Osteocyte (in vitro differentiated cells): Measurements from ENCODE around the gene PDS5A. TPM values are rescaled to one million over a fixed set of nuclear protein-coding genes. Genes with fewer than 3 reads are reported as not detected.

Experiments
- DNase-seq: peaks from one replicate; pipeline ENCODE4 v3.0.0; 2021; ENCODE audit warnings: mixed read lengths; ENCODE audit not compliant: unreplicated experiment; ENCODE audit errors: extremely low spot score
- H3K27ac Mint-ChIP-seq: one replicate; pipeline ENCODE4 v1.8.0; 2021; ENCODE audit warnings: mild to moderate bottlenecking, mixed read lengths; ENCODE audit not compliant: unreplicated experiment
- H3K27me3 Mint-ChIP-seq: one replicate; pipeline ENCODE4 v1.8.0; 2021; ENCODE audit warnings: mixed read lengths; ENCODE audit not compliant: unreplicated experiment
- H3K36me3 Mint-ChIP-seq: one replicate; pipeline ENCODE4 v1.8.0; 2021; ENCODE audit warnings: mixed read lengths; ENCODE audit not compliant: unreplicated experiment
- H3K4me1 Mint-ChIP-seq: one replicate; pipeline ENCODE4 v1.8.0; 2021; ENCODE audit warnings: mixed read lengths; ENCODE audit not compliant: unreplicated experiment
- H3K4me3 Mint-ChIP-seq: one replicate; pipeline ENCODE4 v1.8.0; 2021; ENCODE audit warnings: mild to moderate bottlenecking, moderate library complexity, mixed read lengths; ENCODE audit not compliant: unreplicated experiment
- H3K9me3 Mint-ChIP-seq: one replicate; pipeline ENCODE4 v1.8.0; 2021; ENCODE audit warnings: mixed read lengths; ENCODE audit not compliant: unreplicated experiment
- total RNA-seq: library from RNA; stranded (reverse); gene quantifications from 2 replicates; pipeline ENCODE4 v1.2.1, GENCODE V29; 2021
- TF ChIP-seq, protein P1 (sequence below): fragments of 200-600 bp; sonication (generic); IDR thresholded peaks from 2 replicates; pipeline ENCODE4 v1.5.0; 2021; ENCODE audit warnings: antibody characterized with exemption, mild to moderate bottlenecking, moderate library complexity

The PDS5A gene
- total RNA-seq, 1 donor from 2014 or later: 72.8 TPM

DNA sequence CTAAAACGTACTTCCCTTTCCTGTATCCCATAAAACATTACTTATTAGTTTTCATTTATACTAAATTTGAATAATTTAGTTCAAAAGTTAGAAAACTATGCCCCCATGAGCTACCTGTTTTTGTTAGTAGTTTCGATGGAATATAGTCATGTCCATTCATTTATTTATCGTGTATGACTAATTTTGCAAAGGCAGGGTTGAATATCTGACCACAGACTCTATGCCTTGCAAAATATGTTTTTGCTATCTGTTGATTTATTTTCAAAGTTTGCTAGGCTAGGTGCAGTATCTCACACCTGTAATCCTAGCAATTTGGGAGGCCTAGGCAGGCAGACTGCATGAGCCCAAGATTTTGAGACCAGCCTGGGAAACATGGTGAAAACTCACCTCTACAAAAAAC, 78.4 kb downstream of the PDS5A start:
- Mint-ChIP-seq H3K4me3 (no peak overlapping the region), H3K27ac (no peak overlapping the region), H3K9me3 (no peaks in the 10 kb centered on the region), H3K27me3 (no peaks in the 10 kb centered on the region), H3K36me3 (peaks cover 39% of the 10 kb centered on the region), H3K4me1 (no peaks in the 10 kb centered on the region)
- TF ChIP-seq, protein P1, sequence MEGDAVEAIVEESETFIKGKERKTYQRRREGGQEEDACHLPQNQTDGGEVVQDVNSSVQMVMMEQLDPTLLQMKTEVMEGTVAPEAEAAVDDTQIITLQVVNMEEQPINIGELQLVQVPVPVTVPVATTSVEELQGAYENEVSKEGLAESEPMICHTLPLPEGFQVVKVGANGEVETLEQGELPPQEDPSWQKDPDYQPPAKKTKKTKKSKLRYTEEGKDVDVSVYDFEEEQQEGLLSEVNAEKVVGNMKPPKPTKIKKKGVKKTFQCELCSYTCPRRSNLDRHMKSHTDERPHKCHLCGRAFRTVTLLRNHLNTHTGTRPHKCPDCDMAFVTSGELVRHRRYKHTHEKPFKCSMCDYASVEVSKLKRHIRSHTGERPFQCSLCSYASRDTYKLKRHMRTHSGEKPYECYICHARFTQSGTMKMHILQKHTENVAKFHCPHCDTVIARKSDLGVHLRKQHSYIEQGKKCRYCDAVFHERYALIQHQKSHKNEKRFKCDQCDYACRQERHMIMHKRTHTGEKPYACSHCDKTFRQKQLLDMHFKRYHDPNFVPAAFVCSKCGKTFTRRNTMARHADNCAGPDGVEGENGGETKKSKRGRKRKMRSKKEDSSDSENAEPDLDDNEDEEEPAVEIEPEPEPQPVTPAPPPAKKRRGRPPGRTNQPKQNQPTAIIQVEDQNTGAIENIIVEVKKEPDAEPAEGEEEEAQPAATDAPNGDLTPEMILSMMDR: no peak
- DNase-seq: no peak

DNA sequence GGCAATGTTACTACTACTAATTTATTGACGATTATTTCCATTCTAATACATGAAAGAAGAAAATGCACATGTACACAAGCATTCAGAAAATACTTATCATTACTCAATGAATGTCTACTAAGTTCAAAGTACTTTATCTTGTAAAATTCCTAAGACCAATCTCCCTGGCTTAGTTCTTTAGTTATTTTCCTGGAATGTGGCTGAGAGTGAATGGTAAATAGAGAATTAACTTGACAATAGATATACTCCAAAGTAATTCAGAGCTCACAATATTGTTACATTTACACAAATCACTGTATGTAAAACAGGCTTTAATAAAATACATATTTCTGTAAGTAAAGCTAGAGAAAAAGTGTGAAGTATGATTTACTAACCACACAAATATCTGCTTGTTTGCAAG, 79.7 kb downstream of the PDS5A start:
- no peak for DNase-seq
- no peaks in the 10 kb centered on the region for H3K27me3 Mint-ChIP-seq
- no peaks in the 10 kb centered on the region for H3K9me3 Mint-ChIP-seq
- H3K4me1 Mint-ChIP-seq: no peaks in the 10 kb centered on the region
- TF ChIP-seq, protein P1: no peak
- no peak overlapping the region for H3K4me3 Mint-ChIP-seq
- no peak overlapping the region for H3K27ac Mint-ChIP-seq
- peaks cover 41% of the 10 kb centered on the region for H3K36me3 Mint-ChIP-seq

DNA sequence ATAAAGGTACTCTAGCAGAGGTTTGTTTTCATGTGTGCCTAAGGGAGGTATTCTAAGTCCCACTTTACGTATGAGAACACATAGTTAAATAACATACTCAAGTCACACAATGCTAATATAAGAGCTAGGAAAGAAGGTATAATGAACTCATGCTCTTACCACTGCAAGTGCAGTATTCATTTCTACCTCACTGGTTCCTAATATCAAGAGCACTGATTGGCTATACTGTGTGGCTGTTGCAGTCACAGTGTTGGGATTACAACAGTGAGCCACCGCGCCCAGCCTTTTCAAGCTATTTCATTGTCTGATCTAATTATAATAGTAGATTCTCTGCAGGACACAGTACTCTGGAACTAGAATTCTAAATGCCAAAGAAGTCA, 84.0 kb downstream of the PDS5A start:
- peaks cover 42% of the 10 kb centered on the region for H3K36me3 Mint-ChIP-seq
- H3K4me3 Mint-ChIP-seq: no peak overlapping the region
- DNase-seq: no peak
- no peaks in the 10 kb centered on the region for H3K4me1 Mint-ChIP-seq
- TF ChIP-seq, protein P1: no peak
- no peaks in the 10 kb centered on the region for H3K9me3 Mint-ChIP-seq
- no peaks in the 10 kb centered on the region for H3K27me3 Mint-ChIP-seq
- H3K27ac Mint-ChIP-seq: no peak overlapping the region

DNA sequence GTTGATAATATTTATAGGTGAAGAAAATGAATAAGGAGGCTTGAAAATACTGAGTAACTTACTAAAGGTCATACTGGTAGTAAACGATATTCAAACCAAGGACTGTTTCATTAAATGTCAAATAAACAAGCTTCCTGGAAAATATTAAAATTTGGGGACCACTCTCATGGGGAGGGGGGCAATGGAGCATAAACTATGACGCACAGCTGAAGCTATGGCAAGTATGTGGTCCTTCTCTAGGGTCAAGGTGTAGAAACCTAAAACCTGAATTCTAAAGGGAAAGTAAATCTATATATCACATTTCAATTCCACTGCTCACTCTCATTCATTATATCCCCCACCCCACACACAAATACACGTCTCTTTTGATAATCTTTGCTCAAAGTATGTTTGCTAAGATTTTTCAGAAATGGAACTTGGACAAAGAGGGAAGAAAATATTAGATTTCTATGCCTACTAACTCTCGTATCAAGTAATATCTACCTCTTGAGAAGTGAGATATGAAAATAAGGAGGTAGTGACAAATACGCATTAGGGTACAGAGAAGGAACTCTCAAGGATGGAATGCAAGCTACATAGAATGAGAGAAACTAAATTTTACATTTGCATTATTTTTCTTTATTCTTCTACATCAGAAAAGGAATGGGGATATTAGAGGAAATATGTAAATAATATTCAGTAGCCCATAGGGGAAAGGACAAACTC, 84.6 kb downstream of the PDS5A start:
- H3K27me3 Mint-ChIP-seq: no peaks in the 10 kb centered on the region
- H3K4me3 Mint-ChIP-seq: no peak overlapping the region
- H3K4me1 Mint-ChIP-seq: no peaks in the 10 kb centered on the region
- TF ChIP-seq, protein P1: no peak
- no peak for DNase-seq
- no peak overlapping the region for H3K27ac Mint-ChIP-seq
- peaks cover 43% of the 10 kb centered on the region for H3K36me3 Mint-ChIP-seq
- H3K9me3 Mint-ChIP-seq: no peaks in the 10 kb centered on the region

DNA sequence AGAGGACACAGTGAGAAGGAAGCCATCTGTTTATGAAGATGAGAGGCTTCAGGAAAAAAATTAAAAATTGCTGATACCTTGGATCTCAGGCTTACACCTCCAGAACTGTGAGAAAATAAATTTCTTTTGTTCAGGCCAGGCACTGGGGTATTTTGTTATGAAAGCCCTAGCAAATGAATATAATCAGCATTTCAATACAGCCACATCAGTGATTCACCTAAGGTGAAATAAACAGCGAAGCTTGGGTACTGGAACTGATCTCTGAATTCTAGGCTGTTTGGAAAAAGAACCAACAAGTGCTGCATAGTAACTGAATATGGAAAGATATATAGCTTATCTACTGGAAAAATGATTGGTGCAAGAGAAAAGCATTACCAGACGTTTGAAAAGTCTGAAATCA, 88.5 kb downstream of the PDS5A start:
- Mint-ChIP-seq H3K36me3 (peaks cover 56% of the 10 kb centered on the region), H3K9me3 (no peaks in the 10 kb centered on the region), H3K27me3 (no peaks in the 10 kb centered on the region), H3K4me3 (no peak overlapping the region), H3K27ac (no peak overlapping the region), H3K4me1 (no peaks in the 10 kb centered on the region)
- TF ChIP-seq, protein P1: no peak
- DNase-seq: no peak
